GM23248 (cell line): ENCODE data around the gene SPINT2.

Experiments used
- EZH2 ChIP-seq: fragments of 200-600 bp; sonication (generic); IDR thresholded peaks from 2 replicates; pipeline ENCODE4 v1.6.1; 2018; ENCODE audit warnings: antibody characterized with exemption, mild to moderate bottlenecking; ENCODE audit not compliant: insufficient read depth, poor library complexity, severe bottlenecking
- EZH2phosphoT487 ChIP-seq: fragments of 200-600 bp; sonication (generic); IDR thresholded peaks from 2 replicates; pipeline ENCODE4 v1.6.1; 2018; ENCODE audit warnings: antibody characterized with exemption, moderate library complexity, mild to moderate bottlenecking, low read depth; ENCODE audit not compliant: insufficient read depth

DNA sequence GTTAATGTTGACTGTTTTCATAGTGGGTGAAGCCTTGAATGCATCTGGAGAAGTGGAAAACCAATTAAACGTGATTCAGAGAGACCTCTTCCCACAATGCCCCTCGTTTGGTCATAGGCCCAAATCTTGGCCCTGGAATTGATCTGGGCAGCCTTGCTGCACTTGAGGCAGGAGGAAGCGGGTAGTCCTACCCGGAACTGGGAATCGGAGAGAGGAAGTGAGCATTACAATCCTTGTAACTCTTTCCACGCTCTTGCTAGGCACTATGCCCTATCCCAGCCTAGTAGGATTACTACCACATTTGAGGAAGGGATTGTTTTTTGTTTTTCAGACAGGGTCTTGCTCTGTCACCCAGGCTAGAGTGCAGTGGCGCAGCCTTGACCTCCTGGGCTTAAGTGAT, 58.9 kb downstream of the SPINT2 start:
- TF ChIP-seq EZH2 (no peak), EZH2phosphoT487 (no peak)
